Measurements from ENCODE around the gene RIN3. TPM values are rescaled to one million over a fixed set of nuclear protein-coding genes. Genes with fewer than 3 reads are reported as not detected.
A peak's percentile ranks its signal among the peaks of the same experiment; 100 is the strongest.

The RIN3 gene
- total RNA-seq, 1 experiment from 2014 or later, result 10.9 TPM

DNA sequence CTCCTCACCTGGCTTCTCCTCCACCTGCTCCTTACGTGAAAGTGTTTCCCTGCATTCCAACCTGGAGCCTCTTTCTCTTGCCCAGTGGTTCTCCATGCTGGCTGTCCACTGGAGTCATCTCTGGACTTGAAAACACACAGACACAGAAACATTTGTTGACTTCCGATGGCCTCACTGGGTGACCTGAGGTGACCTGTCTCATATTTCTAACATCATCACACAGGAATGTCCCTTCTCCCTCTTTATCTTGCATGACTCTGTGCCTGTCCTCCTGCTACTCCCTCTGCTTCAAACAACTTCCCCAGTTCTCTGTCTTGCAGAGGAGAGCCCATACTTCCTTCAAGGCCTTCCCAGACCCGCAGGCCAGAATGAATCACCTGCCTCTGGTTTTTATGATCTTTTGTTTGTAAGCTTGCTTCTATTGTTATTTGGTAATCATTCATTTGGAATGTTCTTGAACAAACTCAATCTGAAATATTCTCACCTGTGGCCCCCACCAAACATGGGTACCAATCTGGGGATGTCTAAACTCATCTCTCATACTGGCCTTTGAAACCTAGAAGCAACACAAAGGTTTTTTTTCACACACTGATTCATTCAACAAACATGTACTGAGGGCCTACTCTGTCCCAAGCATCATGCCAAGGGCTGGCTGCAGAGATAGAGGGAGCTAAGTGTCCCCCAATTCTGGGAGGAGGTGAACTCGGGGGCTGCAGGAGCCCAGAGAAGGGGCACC, 9.7 kb upstream of the RIN3 start:
- no TSS peak for BruUV-seq (replicated peaks)
- Histone ChIP-seq H3K4me1 (ENCODE audit: control insufficient read depth, insufficient read depth, low read length) (peaks cover 5% of the 10 kb centered on the region; the same call in 1 of the 2 replicates), H3K27ac (ENCODE audit: low read length) (no peak overlapping the region), H3K36me3 (ENCODE audit: control insufficient read depth, insufficient read depth, low read length) (no peaks in the 10 kb centered on the region), H3K27me3 (ENCODE audit: control insufficient read depth, insufficient read depth, low read length) (no peaks in the 10 kb centered on the region), H3K4me3 (ENCODE audit: low read depth in 2 of 2, low read length in 2 of 2) (no peak overlapping the region), H3K9me3 (ENCODE audit: control insufficient read depth, insufficient read depth, low read depth, low read length) (no peaks in the 10 kb centered on the region)
- ChIA-PET POLR2A (no interaction called here), CTCF (no interaction called here)
- in situ Hi-C loops (cut with HindIII; ENCODE audit: low pct_unique_long_range_greater_than_20kb, low sequenced_read_pairs), result no loop called here
- TF ChIP-seq, protein P1, sequence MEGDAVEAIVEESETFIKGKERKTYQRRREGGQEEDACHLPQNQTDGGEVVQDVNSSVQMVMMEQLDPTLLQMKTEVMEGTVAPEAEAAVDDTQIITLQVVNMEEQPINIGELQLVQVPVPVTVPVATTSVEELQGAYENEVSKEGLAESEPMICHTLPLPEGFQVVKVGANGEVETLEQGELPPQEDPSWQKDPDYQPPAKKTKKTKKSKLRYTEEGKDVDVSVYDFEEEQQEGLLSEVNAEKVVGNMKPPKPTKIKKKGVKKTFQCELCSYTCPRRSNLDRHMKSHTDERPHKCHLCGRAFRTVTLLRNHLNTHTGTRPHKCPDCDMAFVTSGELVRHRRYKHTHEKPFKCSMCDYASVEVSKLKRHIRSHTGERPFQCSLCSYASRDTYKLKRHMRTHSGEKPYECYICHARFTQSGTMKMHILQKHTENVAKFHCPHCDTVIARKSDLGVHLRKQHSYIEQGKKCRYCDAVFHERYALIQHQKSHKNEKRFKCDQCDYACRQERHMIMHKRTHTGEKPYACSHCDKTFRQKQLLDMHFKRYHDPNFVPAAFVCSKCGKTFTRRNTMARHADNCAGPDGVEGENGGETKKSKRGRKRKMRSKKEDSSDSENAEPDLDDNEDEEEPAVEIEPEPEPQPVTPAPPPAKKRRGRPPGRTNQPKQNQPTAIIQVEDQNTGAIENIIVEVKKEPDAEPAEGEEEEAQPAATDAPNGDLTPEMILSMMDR (IDR thresholded peaks at IDR 0.05), result no peak
- TF ChIP-seq SIN3A (IDR thresholded peaks at IDR 0.05; ENCODE audit: borderline replicate concordance, insufficient read depth, low read depth, low read length) (no peak), TCF7L2 (IDR thresholded peaks at IDR 0.05; ENCODE audit: low read depth, low read length) (no peak), POLR2AphosphoS5 (IDR thresholded peaks at IDR 0.05; ENCODE audit: low read depth, low read length) (no peak)
- TF ChIP-seq, protein P2, sequence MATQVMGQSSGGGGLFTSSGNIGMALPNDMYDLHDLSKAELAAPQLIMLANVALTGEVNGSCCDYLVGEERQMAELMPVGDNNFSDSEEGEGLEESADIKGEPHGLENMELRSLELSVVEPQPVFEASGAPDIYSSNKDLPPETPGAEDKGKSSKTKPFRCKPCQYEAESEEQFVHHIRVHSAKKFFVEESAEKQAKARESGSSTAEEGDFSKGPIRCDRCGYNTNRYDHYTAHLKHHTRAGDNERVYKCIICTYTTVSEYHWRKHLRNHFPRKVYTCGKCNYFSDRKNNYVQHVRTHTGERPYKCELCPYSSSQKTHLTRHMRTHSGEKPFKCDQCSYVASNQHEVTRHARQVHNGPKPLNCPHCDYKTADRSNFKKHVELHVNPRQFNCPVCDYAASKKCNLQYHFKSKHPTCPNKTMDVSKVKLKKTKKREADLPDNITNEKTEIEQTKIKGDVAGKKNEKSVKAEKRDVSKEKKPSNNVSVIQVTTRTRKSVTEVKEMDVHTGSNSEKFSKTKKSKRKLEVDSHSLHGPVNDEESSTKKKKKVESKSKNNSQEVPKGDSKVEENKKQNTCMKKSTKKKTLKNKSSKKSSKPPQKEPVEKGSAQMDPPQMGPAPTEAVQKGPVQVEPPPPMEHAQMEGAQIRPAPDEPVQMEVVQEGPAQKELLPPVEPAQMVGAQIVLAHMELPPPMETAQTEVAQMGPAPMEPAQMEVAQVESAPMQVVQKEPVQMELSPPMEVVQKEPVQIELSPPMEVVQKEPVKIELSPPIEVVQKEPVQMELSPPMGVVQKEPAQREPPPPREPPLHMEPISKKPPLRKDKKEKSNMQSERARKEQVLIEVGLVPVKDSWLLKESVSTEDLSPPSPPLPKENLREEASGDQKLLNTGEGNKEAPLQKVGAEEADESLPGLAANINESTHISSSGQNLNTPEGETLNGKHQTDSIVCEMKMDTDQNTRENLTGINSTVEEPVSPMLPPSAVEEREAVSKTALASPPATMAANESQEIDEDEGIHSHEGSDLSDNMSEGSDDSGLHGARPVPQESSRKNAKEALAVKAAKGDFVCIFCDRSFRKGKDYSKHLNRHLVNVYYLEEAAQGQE (IDR thresholded peaks at IDR 0.05; ENCODE audit: insufficient read depth in 1 of 2, low read depth in 2 of 2, low read length in 1 of 2), result no peak
- ATAC-seq (peak; percentile 91), DNase-seq (ENCODE audit: low read depth, low spot score) (peak; percentile 68)
- intact Hi-C loops (cut with micrococcal nuclease; ENCODE audit: unreplicated experiment), result no loop called here

DNA sequence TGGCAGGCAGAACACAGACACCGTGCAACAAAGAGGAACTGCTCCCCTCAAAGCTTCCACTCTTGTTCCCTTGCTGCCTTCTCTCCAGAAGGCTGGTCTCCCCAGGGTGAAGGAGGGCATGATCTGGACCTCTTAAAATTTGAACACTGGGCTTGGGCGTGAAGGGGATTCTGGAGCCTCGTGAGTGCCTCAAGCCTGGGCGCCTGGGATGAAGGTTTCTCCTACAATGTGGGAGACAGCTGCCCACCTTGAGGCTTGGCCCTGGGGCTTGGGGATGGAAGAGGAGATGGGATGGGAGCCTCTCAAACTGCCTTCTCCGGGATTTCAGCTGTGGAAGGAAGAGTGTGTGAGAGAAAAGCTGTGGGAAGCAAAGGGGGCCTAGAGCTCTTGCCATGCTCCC, 7.8 kb upstream of the RIN3 start:
- ATAC-seq, result no peak

More for the DNA sequence above, 7.8 kb upstream of the RIN3 start:
- no peaks in the 10 kb centered on the region for H3K27me3 ChIP-seq (ENCODE audit: control insufficient read depth, insufficient read depth, low read length)
- H3K9me3 ChIP-seq (ENCODE audit: control insufficient read depth, insufficient read depth, low read depth, low read length), result no peaks in the 10 kb centered on the region
- ChIA-PET CTCF (no interaction called here), POLR2A (no interaction called here)
- intact Hi-C loops (cut with micrococcal nuclease; ENCODE audit: unreplicated experiment) (no loop called here), in situ Hi-C loops (cut with HindIII; ENCODE audit: low pct_unique_long_range_greater_than_20kb, low sequenced_read_pairs) (no loop called here)
- no peak overlapping the region for H3K27ac ChIP-seq (ENCODE audit: low read length)
- BruUV-seq (replicated peaks), result no TSS peak
- H3K36me3 ChIP-seq (ENCODE audit: control insufficient read depth, insufficient read depth, low read length), result no peaks in the 10 kb centered on the region
- DNase-seq (ENCODE audit: low read depth, low spot score), result no peak
- peaks cover 5% of the 10 kb centered on the region; the same call in 1 of the 2 replicates for H3K4me1 ChIP-seq (ENCODE audit: control insufficient read depth, insufficient read depth, low read length)
- no peak overlapping the region for H3K4me3 ChIP-seq (ENCODE audit: low read depth in 2 of 2, low read length in 2 of 2)
- TF ChIP-seq SIN3A (IDR thresholded peaks at IDR 0.05; ENCODE audit: borderline replicate concordance, insufficient read depth, low read depth, low read length) (no peak), TCF7L2 (IDR thresholded peaks at IDR 0.05; ENCODE audit: low read depth, low read length) (no peak), POLR2AphosphoS5 (IDR thresholded peaks at IDR 0.05; ENCODE audit: low read depth, low read length) (no peak)
- TF ChIP-seq, protein P1 (IDR thresholded peaks at IDR 0.05), result no peak
- TF ChIP-seq, protein P2 (IDR thresholded peaks at IDR 0.05; ENCODE audit: insufficient read depth in 1 of 2, low read depth in 2 of 2, low read length in 1 of 2), result no peak

All from Panc1 (cell line).